OCI-LY7 (cell line): ENCODE measurements around the gene MGST2. TPM values are rescaled to one million over a fixed set of nuclear protein-coding genes. Genes with fewer than 3 reads are reported as not detected.

Experiments used
- BruUV-seq: library from RNA; stranded (reverse); fragments of 400-500 nt; replicated peaks from 2 replicates; lab custom pipeline; 2021; lab: Mats Ljungman, UMichigan
- CTCF ChIA-PET: fragments of 300-600 bp; sonication (Branson Sonifier 250); formaldehyde crosslinking; loops from one replicate; lab custom pipeline; 2022; ENCODE audit warnings: antibody characterized with exemption; ENCODE audit not compliant: unreplicated experiment; lab: Charles Lee
- POLR2A ChIA-PET: fragments of 300-600 bp; sonication (Branson Sonifier 250); formaldehyde crosslinking; loops from one replicate; lab custom pipeline; 2022; ENCODE audit warnings: antibody characterized with exemption; lab: Charles Lee
- DNase-seq: peaks from one replicate; pipeline ENCODE4 v3.0.0-alpha.2; 2015; ENCODE audit warnings: low spot score
- H2AFZ ChIP-seq: fragments of 200-600 bp; sonication (generic), shearing (Covaris generic); 2 replicates; pipeline ENCODE4 v1.6.1; 2014; ENCODE audit warnings: mild to moderate bottlenecking, antibody characterized with exemption, low read length, moderate library complexity
- H3K27ac ChIP-seq: fragments of 200-600 bp; sonication (generic); 2 replicates; pipeline ENCODE4 v1.5.1; 2014; ENCODE audit warnings: mixed run types, low read depth, mild to moderate bottlenecking, moderate library complexity, low read length, inconsistent platforms; ENCODE audit not compliant: poor library complexity, severe bottlenecking
- H3K36me3 ChIP-seq: fragments of 200-600 bp; sonication (generic); 2 replicates; pipeline ENCODE4 v1.6.1; 2014; ENCODE audit warnings: mild to moderate bottlenecking, antibody characterized with exemption, low read length, moderate library complexity, mixed read lengths; ENCODE audit not compliant: insufficient read depth
- H3K4me1 ChIP-seq: fragments of 200-600 bp; sonication (generic); 2 replicates; pipeline ENCODE4 v1.5.1; 2014; ENCODE audit warnings: mild to moderate bottlenecking, low read length; ENCODE audit not compliant: insufficient read depth, poor library complexity, severe bottlenecking
- H3K4me2 ChIP-seq: fragments of 200-600 bp; sonication (generic); 2 replicates; pipeline ENCODE4 v1.6.1; 2014; ENCODE audit warnings: mild to moderate bottlenecking, low read length
- H3K4me3 ChIP-seq: fragments of 200-600 bp; sonication (generic); 2 replicates; pipeline ENCODE4 v1.5.1; 2014; ENCODE audit warnings: mild to moderate bottlenecking, low read depth, low read length; ENCODE audit not compliant: poor library complexity, severe bottlenecking
- H3K79me2 ChIP-seq: fragments of 200-600 bp; sonication (generic); 2 replicates; pipeline ENCODE4 v1.6.1; 2016; ENCODE audit warnings: low read depth, mild to moderate bottlenecking, low read length, moderate library complexity, mixed read lengths; ENCODE audit not compliant: insufficient read depth
- H3K9me2 ChIP-seq: fragments of 200-600 bp; sonication (generic); 2 replicates; pipeline ENCODE4 v1.6.1; 2016; ENCODE audit warnings: mild to moderate bottlenecking, low read length, mixed read lengths; ENCODE audit not compliant: insufficient read depth
- H3K9me3 ChIP-seq: fragments of 200-600 bp; sonication (generic); 2 replicates; pipeline ENCODE4 v1.6.1; 2014; ENCODE audit warnings: mild to moderate bottlenecking, mixed run types, low read length, mixed read lengths
- H4K20me1 ChIP-seq: fragments of 200-600 bp; sonication (generic); 2 replicates; pipeline ENCODE4 v1.6.1; 2014; ENCODE audit warnings: mild to moderate bottlenecking, antibody characterized with exemption, low read length, moderate library complexity, mixed read lengths; ENCODE audit not compliant: insufficient read depth
- EZH2phosphoT487 ChIP-seq: fragments of 200-600 bp; sonication (generic); IDR thresholded peaks from 2 replicates; pipeline ENCODE4 v1.6.1; 2018; ENCODE audit warnings: low read depth, borderline replicate concordance, mild to moderate bottlenecking, mixed run types, antibody characterized with exemption, low read length, moderate library complexity, mixed read lengths
- intact Hi-C: fragments of 100-400 bp; cut with micrococcal nuclease; formaldehyde crosslinking; loops from one replicate; pipeline ENCODE4 v1.10.0; 2022; ENCODE audit not compliant: unreplicated experiment
- total RNA-seq, 2 experiments: library from RNA; depleted of rRNA in 1 of 2; stranded (reverse); fragments of >200 nt in 1 of 2; shearing (Covaris generic) in 1 of 2; gene quantifications; 2 replicates each; pipeline ENCODE4 v1.2.3, GENCODE V29; 2014 to 2022
- TF ChIP-seq, protein P1 (sequence below): fragments of 200-600 bp; sonication (generic); conservative IDR thresholded peaks from 2 replicates; pipeline ENCODE4 v1.5.1; 2014; ENCODE audit warnings: mild to moderate bottlenecking, antibody characterized with exemption, low read length, moderate library complexity, mixed read lengths

The MGST2 gene
- total RNA-seq, 2 experiments from 2014 or later, result 4.7 to 11.7 TPM

- Histone ChIP-seq H3K4me1 (peaks cover 3% of the 10 kb centered on the region), H3K4me3 (no peak overlapping the region), H3K27ac (no peak overlapping the region), H3K9me3 (no peaks in the 10 kb centered on the region), H3K79me2 (no peaks in the 10 kb centered on the region), H3K36me3 (no peaks in the 10 kb centered on the region), H4K20me1 (no peaks in the 10 kb centered on the region), H3K4me2 (no peak overlapping the region), H2AFZ (0 out of 2 replicates have a peak overlapping the region, but pooled peaks have one; percentile 25), H3K9me2 (no peaks in the 10 kb centered on the region)
- ChIA-PET POLR2A (interaction anchor here (0.6 to 1.6 kb wide), 3 partner anchors 8 to 122 kb away, joined by 3 to 5 read pairs (median 3); no protein-coding TSS in a partner anchor), CTCF (no interaction called here)
- TF ChIP-seq, protein P1, sequence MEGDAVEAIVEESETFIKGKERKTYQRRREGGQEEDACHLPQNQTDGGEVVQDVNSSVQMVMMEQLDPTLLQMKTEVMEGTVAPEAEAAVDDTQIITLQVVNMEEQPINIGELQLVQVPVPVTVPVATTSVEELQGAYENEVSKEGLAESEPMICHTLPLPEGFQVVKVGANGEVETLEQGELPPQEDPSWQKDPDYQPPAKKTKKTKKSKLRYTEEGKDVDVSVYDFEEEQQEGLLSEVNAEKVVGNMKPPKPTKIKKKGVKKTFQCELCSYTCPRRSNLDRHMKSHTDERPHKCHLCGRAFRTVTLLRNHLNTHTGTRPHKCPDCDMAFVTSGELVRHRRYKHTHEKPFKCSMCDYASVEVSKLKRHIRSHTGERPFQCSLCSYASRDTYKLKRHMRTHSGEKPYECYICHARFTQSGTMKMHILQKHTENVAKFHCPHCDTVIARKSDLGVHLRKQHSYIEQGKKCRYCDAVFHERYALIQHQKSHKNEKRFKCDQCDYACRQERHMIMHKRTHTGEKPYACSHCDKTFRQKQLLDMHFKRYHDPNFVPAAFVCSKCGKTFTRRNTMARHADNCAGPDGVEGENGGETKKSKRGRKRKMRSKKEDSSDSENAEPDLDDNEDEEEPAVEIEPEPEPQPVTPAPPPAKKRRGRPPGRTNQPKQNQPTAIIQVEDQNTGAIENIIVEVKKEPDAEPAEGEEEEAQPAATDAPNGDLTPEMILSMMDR, result no peak
- no peak for TF ChIP-seq EZH2phosphoT487
- no peak for DNase-seq
- BruUV-seq, result no TSS peak
- intact Hi-C loops, result no loop called here
Measured at GRCh38 chr4:139660568-139661043, 5.0 kb upstream of the MGST2 start.

- ChIA-PET CTCF (no interaction called here), POLR2A (interaction anchor here (1.3 kb wide), 1 partner anchor 11 kb away, joined by 3 read pairs; no protein-coding TSS in a partner anchor)
- TF ChIP-seq, protein P1, result no peak
- no peak for TF ChIP-seq EZH2phosphoT487
- no TSS peak for BruUV-seq
- Histone ChIP-seq H3K79me2 (peaks cover 7% of the 10 kb centered on the region; the same call in 1 of the 2 replicates), H3K9me3 (no peaks in the 10 kb centered on the region), H3K36me3 (no peaks in the 10 kb centered on the region), H3K4me2 (no peak overlapping the region), H3K9me2 (no peaks in the 10 kb centered on the region), H3K4me3 (no peak overlapping the region), H2AFZ (no peak overlapping the region), H4K20me1 (no peaks in the 10 kb centered on the region), H3K27ac (no peak overlapping the region), H3K4me1 (peaks cover 11% of the 10 kb centered on the region)
- intact Hi-C loops, result no loop called here
- no peak for DNase-seq
Measured at GRCh38 chr4:139663561-139664138, 2.0 kb upstream of the MGST2 start.

DNA sequence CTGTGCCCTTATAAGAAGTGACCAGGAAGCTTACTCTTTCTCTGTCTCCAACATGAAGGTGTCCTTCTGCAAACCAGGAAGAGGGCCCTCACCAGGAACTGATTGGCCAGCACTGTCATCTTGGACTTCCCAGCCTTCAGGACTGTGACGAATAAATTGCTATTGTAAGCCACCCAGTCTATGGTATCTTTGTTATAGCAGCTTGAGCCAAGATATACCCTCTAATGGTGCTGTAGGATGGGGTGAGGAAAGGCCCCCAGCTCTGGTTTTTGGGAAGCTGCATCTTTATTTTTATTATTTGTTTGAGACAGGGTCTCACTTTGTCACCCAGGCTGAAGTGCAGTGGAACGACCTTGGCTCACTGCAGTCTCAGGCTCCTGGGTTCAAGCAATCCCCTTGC is 1.2 kb upstream of the MGST2 start:
- intact Hi-C loops, result no loop called here

More for the DNA sequence above, 1.2 kb upstream of the MGST2 start:
- Histone ChIP-seq H3K79me2 (peaks cover 7% of the 10 kb centered on the region; the same call in 1 of the 2 replicates), H2AFZ (no peak overlapping the region), H3K27ac (no peak overlapping the region), H3K9me3 (no peaks in the 10 kb centered on the region), H3K9me2 (no peaks in the 10 kb centered on the region), H3K4me1 (peaks cover 11% of the 10 kb centered on the region), H4K20me1 (no peaks in the 10 kb centered on the region), H3K36me3 (no peaks in the 10 kb centered on the region), H3K4me2 (no peak overlapping the region), H3K4me3 (no peak overlapping the region)
- TF ChIP-seq EZH2phosphoT487, result no peak
- TF ChIP-seq, protein P1, result no peak
- CTCF ChIA-PET, result no interaction called here
- BruUV-seq, result no TSS peak
- DNase-seq, result no peak
- POLR2A ChIA-PET, result interaction anchor here (1.3 kb wide), 1 partner anchor 10 kb away, joined by 3 read pairs; no protein-coding TSS in a partner anchor
